ENCODE results near the gene SLC2A10.
A peak's percentile ranks its signal among the peaks of the same experiment; 100 is the strongest.

The SLC2A10 gene

DNA sequence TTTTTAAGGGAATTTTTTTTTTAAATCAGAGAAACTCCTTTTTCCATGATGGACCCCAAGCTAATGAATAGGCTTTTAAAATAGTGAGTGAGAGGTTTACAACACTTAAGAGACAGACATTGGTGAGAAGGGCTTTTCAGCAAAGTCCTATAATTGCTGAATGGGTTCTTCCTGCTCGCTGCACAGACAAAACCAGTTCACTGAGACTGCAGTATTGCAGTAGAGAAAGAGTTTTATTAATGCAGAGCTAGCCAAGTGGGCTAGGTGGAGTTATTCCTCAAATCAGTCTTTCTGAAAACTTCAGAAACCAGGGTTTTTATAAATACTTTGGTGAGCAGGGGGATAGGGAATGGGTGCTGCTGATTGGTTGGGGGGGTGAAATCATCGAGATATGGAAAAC, 3.2 kb upstream of the SLC2A10 start:
- H3K9me3 ChIP-seq (ENCODE audit: insufficient read depth, low read depth, low read length), result peaks cover 12% of the 10 kb centered on the region
- no peak overlapping the region for H3K4me3 ChIP-seq (ENCODE audit: low read length)
- no peak overlapping the region for H3K9ac ChIP-seq (ENCODE audit: low read depth, low read length)
- no peaks in the 10 kb centered on the region for H3K36me3 ChIP-seq (ENCODE audit: insufficient read depth, low read depth, low read length)
- H3K4me1 ChIP-seq (ENCODE audit: insufficient read depth, low read length), result peaks cover 22% of the 10 kb centered on the region
- H3K27ac ChIP-seq (ENCODE audit: low read length), result no peak overlapping the region
- peaks cover 5% of the 10 kb centered on the region; the same call in 1 of the 2 replicates for H3K27me3 ChIP-seq (ENCODE audit: insufficient read depth, low read length)

DNA sequence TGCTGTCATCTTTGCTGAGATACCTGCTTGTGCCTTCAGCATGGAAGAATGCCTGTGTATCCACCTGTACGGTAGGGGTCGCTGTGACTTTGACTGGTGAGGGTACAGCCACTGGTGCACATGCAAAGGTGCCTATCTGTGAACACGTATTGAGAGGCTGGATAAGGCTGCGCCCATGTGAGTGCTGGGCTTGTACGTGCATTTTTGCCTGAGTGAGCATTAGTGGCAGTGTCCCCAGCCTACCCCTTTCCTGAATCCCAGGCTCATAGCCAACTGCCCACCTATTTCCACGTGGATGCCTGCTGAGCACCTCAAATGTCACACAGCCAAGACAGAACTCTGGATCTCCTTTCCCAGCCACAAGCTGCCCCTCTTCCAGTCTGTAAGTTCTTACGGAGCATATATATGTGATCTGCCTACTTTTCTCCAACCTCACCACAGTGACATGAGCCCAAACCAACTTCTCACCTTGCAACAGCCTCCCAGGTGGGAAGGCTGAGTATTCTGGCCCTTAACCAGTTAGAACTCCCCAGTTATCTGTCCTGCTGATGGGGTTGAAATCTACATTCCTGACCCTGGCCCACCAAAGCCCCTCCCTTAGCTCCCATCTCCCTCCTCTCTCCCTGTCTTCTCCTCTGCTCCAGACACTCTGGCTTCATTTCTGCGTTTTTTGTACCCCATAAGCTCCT, 1.1 kb upstream of the SLC2A10 start:
- no peak overlapping the region for H3K27ac ChIP-seq (ENCODE audit: low read length)
- peak overlapping the region; percentile 79; the same call in 1 of the 2 replicates for H3K9ac ChIP-seq (ENCODE audit: low read depth, low read length)
- peaks cover 12% of the 10 kb centered on the region for H3K9me3 ChIP-seq (ENCODE audit: insufficient read depth, low read depth, low read length)
- peaks cover 5% of the 10 kb centered on the region; the same call in 1 of the 2 replicates for H3K27me3 ChIP-seq (ENCODE audit: insufficient read depth, low read length)
- H3K36me3 ChIP-seq (ENCODE audit: insufficient read depth, low read depth, low read length), result no peaks in the 10 kb centered on the region
- H3K4me3 ChIP-seq (ENCODE audit: low read length), result no peak overlapping the region
- H3K4me1 ChIP-seq (ENCODE audit: insufficient read depth, low read length), result peaks cover 11% of the 10 kb centered on the region

DNA sequence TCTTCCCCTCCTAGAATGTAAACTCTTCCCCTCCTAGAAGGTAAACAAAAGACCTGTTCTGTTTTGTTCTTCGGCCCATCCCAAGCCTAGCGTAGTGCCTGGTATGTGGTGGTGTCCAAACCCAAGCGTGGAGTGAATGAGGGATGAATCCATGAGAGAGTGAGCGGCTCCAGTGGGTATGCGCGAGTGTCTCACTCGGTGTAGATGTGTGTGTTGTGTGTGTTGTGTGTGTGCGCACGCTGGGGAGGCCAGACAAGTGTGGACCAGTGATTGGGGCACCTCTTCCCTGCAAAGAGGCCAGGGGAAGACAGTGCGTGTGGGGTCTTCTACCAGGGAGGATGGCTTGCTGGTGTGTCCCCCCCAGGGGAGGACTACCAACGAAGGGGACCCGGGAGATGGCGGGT, 392 bp upstream of the SLC2A10 start:
- Histone ChIP-seq H3K4me1 (ENCODE audit: insufficient read depth, low read length) (peaks cover 11% of the 10 kb centered on the region), H3K36me3 (ENCODE audit: insufficient read depth, low read depth, low read length) (no peaks in the 10 kb centered on the region), H3K27me3 (ENCODE audit: insufficient read depth, low read length) (peaks cover 5% of the 10 kb centered on the region; the same call in 1 of the 2 replicates), H3K4me3 (ENCODE audit: low read length) (peak overlapping the region; percentile 78; the same call in 1 of the 2 replicates), H3K9me3 (ENCODE audit: insufficient read depth, low read depth, low read length) (peaks cover 12% of the 10 kb centered on the region), H3K27ac (ENCODE audit: low read length) (no peak overlapping the region), H3K9ac (ENCODE audit: low read depth, low read length) (peak overlapping the region; percentile 79; the same call in 1 of the 2 replicates)

DNA sequence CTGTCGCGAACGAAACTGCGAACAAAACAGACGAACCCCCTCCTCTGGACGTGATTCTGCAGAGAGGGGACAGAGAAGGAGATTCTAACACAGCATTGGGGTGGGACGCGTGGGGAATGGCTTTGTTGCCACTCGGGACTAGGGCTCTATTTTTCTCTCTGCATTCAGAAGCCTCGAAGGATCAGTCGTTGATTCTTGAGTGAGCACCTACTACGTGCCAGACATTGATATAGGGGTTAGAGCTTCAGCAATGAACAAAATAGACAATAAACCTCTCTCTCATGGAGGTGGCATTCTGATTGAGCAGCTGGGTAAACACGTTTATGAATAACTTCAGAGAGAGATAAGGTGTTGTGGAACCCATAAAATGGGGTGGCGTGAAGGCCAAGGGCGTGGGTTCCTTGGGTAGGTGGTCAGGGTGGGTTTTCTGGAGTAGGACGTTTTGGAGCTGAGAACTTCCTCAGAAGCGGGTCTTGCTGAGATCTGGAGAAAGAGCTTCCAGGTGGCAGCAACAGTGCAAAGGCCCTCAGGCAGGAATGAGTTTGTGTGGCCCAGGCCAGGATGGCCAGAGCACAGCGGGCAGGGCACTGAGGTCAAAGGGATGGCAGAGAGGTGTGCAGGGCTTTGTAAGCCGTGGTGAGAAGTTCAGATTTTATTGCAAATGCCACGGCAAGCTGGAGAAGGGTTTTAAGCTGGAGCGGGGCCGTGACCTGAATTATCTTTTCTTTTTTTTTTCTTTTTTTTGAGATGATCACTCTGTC, 884 bp downstream of the SLC2A10 start:
- peaks cover 12% of the 10 kb centered on the region for H3K9me3 ChIP-seq (ENCODE audit: insufficient read depth, low read depth, low read length)
- H3K27me3 ChIP-seq (ENCODE audit: insufficient read depth, low read length), result peaks cover 5% of the 10 kb centered on the region; the same call in 1 of the 2 replicates
- H3K9ac ChIP-seq (ENCODE audit: low read depth, low read length), result peak overlapping the region; percentile 79; the same call in 1 of the 2 replicates
- H3K4me1 ChIP-seq (ENCODE audit: insufficient read depth, low read length), result peaks cover 17% of the 10 kb centered on the region
- no peak overlapping the region for H3K27ac ChIP-seq (ENCODE audit: low read length)
- peak overlapping the region; percentile 78 for H3K4me3 ChIP-seq (ENCODE audit: low read length)
- H3K36me3 ChIP-seq (ENCODE audit: insufficient read depth, low read depth, low read length), result no peaks in the 10 kb centered on the region

DNA sequence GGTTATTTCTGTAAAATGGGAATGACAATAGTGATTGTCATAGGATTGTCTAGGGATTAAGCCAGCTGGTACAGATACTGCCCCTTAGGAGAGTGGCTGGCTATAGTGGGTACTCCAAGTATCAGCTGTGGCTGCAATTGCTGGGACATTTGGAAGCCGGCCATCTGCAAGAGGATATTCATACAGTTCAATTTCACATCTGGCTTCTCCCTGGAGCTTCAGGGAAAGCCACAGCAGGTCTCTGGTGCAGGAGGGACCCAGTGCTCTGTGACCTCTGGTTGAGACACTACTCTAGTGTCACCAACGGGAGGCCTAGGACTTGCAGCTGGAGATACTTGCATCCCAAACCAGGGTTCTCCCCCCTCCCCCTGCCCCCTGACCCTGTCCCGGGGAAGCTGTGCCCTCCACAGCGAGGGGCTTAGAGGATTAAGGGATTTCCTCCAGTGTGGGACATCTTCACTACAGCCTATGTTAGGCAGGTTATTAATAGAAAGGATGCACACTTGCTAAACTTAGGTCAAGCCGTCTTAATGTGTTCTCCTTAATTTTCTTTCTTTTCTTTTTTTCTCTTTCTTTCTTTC, 2.7 kb downstream of the SLC2A10 start:
- Histone ChIP-seq H3K27me3 (ENCODE audit: insufficient read depth, low read length) (peaks cover 5% of the 10 kb centered on the region; the same call in 1 of the 2 replicates), H3K36me3 (ENCODE audit: insufficient read depth, low read depth, low read length) (no peaks in the 10 kb centered on the region), H3K4me3 (ENCODE audit: low read length) (no peak overlapping the region), H3K27ac (ENCODE audit: low read length) (no peak overlapping the region), H3K9me3 (ENCODE audit: insufficient read depth, low read depth, low read length) (peaks cover under 1% of the 10 kb centered on the region; the same call in 1 of the 2 replicates), H3K4me1 (ENCODE audit: insufficient read depth, low read length) (peaks cover 21% of the 10 kb centered on the region), H3K9ac (ENCODE audit: low read depth, low read length) (no peak overlapping the region)

DNA sequence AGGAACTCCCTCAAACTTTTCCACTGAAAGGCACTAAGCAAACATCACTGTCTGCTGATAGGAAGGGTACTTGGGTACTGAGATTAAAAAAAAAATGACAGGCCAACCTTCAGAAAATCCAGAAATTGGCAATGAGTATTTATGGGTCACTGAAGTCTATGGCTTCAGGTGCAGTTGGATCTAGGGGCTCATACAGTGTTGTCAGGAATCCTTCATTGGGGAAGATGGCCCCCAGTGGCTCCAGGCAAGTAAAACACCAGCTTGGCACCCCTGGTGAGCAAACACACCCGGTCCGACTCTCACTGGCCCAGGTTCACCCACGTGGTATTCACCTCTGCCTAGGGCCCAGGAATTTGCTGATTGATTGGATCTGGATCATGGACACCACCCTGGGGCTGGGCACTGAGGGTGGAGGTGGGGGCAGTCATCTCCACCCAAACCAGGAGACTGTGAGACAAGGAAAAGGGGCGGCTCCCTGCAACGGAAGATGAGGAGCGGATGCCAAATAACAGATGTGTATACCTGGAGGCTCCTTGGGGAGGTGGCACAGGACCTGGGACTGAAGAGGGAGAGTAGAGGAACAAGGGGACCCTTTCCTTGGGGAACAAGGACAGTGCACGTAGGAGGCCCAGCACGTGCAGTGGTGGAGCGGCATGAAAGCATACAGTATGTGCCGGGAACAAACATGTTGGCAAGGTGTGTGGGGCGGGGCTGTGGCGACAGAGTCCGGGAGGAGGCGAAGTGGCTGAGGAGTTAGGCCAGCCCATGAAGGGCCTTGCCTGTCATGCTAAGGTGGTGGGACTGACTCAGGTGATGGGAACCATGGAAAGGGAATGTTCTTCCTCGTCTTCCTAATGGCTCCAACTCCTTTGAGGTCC, 4.7 kb downstream of the SLC2A10 start:
- H3K4me1 ChIP-seq (ENCODE audit: insufficient read depth, low read length), result peaks cover 14% of the 10 kb centered on the region
- H3K27me3 ChIP-seq (ENCODE audit: insufficient read depth, low read length), result peaks cover 5% of the 10 kb centered on the region; the same call in 1 of the 2 replicates

DNA sequence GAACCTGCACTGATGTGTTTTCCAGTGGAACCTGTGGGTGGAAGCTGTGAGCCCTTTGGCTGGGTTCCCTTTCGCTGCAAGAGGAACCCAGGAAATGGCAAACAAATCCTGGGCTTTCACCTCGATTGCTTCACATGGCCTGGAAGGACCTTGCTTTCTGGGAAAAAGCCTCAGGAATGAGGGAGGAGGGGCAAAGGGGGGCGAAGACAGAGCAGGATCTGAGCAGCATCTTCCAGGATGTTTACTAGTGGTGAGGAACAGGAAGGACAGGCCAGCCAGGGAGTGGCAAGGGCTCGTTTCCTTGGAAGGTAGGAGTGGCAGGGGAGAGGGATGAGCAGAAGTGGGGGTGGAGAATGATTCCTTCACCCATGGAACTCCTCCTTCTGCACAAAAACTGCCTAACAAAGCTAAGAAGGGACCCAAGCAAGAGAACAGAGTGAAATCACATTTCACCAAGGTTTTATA, 5.9 kb downstream of the SLC2A10 start:
- H3K4me3 ChIP-seq (ENCODE audit: low read length), result no peak overlapping the region
- H3K9me3 ChIP-seq (ENCODE audit: insufficient read depth, low read depth, low read length), result 0 out of 2 replicates have a peak, but pooled peaks cover 7% of the 10 kb centered on the region
- H3K27me3 ChIP-seq (ENCODE audit: insufficient read depth, low read length), result peaks cover 2% of the 10 kb centered on the region; the same call in 1 of the 2 replicates
- peaks cover 12% of the 10 kb centered on the region for H3K4me1 ChIP-seq (ENCODE audit: insufficient read depth, low read length)
- H3K9ac ChIP-seq (ENCODE audit: low read depth, low read length), result peak overlapping the region; percentile 30; the same call in 1 of the 2 replicates
- H3K27ac ChIP-seq (ENCODE audit: low read length), result no peak overlapping the region
- peaks cover 4% of the 10 kb centered on the region; the same call in 1 of the 2 replicates for H3K36me3 ChIP-seq (ENCODE audit: insufficient read depth, low read depth, low read length)

More for the DNA sequence above, 4.7 kb downstream of the SLC2A10 start:
- Histone ChIP-seq H3K4me3 (ENCODE audit: low read length) (no peak overlapping the region), H3K27ac (ENCODE audit: low read length) (no peak overlapping the region), H3K9ac (ENCODE audit: low read depth, low read length) (no peak overlapping the region), H3K9me3 (ENCODE audit: insufficient read depth, low read depth, low read length) (no peaks in the 10 kb centered on the region), H3K36me3 (ENCODE audit: insufficient read depth, low read depth, low read length) (no peaks in the 10 kb centered on the region)

DNA sequence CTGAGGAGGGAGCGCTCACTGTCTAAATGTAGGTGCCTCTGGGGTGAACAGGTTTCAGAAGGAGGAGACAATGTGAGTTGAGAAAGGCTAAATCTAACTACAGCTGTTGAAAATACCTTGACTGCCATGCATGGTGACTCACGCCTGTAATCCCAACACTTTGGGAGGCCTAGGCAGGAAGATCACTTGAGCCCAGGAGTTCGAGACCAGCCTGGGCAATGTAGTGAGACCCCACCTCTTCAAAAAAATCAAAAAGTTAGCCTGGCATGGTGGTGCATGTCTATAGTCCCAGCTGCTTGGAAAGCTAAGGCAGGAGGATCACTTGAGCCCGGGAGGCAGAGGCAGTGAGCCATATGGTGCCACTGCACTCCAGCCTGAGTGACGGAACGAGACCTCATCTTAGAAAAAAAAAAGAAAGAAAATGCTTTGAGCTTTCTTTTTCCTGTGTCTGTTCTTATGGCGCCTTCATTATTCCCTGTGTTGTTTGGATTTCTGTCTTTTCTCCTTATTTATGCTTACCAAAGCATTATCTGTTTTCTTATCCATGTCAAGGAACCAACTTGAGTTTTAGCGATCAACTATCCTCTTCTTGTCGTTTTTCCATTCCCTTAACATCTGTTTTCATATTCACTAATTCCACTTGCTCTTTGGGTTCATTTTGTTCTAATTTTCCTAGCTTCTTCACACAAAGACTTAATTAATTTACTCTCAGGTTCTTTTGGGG, 8.5 kb downstream of the SLC2A10 start:
- Histone ChIP-seq H3K4me1 (ENCODE audit: insufficient read depth, low read length) (peaks cover 10% of the 10 kb centered on the region), H3K36me3 (ENCODE audit: insufficient read depth, low read depth, low read length) (peaks cover 6% of the 10 kb centered on the region; the same call in 1 of the 2 replicates), H3K27me3 (ENCODE audit: insufficient read depth, low read length) (no peaks in the 10 kb centered on the region), H3K9me3 (ENCODE audit: insufficient read depth, low read depth, low read length) (peaks cover 12% of the 10 kb centered on the region), H3K27ac (ENCODE audit: low read length) (no peak overlapping the region), H3K9ac (ENCODE audit: low read depth, low read length) (no peak overlapping the region), H3K4me3 (ENCODE audit: low read length) (no peak overlapping the region)

DNA sequence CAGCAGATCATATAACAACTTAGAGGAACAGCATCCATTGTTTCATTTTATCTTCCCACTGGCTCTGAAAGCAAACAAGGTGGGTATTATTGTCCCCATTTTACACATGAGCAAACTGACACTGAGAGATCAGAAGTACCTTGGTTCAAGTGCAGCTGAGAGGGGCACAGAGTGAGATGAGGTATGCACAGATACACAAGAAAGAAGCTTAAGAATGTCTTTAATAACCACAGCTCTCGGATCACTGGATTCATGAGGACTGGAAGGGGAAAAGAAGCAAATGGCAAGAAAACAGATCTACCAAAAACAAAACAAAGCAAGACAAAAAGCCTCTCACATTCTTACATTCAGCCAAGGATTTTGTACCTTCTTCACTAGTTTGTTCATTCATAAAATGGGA, 10.6 kb downstream of the SLC2A10 start:
- Histone ChIP-seq H3K27me3 (ENCODE audit: insufficient read depth, low read length) (no peaks in the 10 kb centered on the region), H3K9me3 (ENCODE audit: insufficient read depth, low read depth, low read length) (peaks cover 12% of the 10 kb centered on the region), H3K4me3 (ENCODE audit: low read length) (no peak overlapping the region), H3K36me3 (ENCODE audit: insufficient read depth, low read depth, low read length) (peaks cover 6% of the 10 kb centered on the region; the same call in 1 of the 2 replicates), H3K9ac (ENCODE audit: low read depth, low read length) (no peak overlapping the region), H3K27ac (ENCODE audit: low read length) (no peak overlapping the region), H3K4me1 (ENCODE audit: insufficient read depth, low read length) (peaks cover 7% of the 10 kb centered on the region)

DNA sequence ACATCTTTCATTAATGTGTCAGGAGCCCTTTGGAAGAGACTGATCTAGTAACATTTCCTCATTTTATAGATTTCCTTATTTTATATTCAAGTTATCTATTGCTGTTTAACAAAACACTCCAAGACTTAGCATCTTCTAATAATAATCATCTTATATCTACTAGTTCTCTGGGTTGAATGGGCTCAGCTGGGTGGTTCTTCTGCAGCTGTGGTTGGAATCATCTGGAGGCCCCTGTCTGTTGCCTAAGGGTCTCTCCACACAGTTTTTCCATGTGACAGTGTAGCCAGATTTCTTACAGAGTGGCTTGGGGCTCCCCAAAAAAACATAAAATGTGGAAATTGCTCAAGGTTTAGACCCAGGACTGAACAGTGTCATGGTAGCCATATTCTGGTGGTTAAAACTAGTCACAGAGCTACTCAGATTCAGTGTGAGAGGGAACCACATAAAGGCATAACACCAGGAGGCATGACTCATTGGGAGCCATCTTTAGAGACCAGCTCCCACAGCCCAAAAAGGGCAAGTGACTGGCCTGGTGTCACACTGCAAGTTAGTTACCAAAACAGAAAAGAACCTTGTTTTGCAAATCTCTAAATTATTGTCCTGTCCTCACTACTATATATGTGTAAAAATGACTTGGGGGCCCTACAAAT, 11.5 kb downstream of the SLC2A10 start:
- H3K36me3 ChIP-seq (ENCODE audit: insufficient read depth, low read depth, low read length), result peaks cover 6% of the 10 kb centered on the region; the same call in 1 of the 2 replicates
- no peaks in the 10 kb centered on the region for H3K4me1 ChIP-seq (ENCODE audit: insufficient read depth, low read length)
- H3K9me3 ChIP-seq (ENCODE audit: insufficient read depth, low read depth, low read length), result peaks cover 12% of the 10 kb centered on the region
- H3K4me3 ChIP-seq (ENCODE audit: low read length), result no peak overlapping the region
- H3K27me3 ChIP-seq (ENCODE audit: insufficient read depth, low read length), result no peaks in the 10 kb centered on the region
- H3K27ac ChIP-seq (ENCODE audit: low read length), result no peak overlapping the region
- no peak overlapping the region for H3K9ac ChIP-seq (ENCODE audit: low read depth, low read length)

All from iPS-20b (cell line).